Measurements from ENCODE around the gene JAKMIP2.

GRCh38 chr5:147552897-147553296 lies 229.6 kb downstream of the JAKMIP2 start:
- no peak for TF ChIP-seq EZH2 (IDR thresholded peaks at IDR 0.05; ENCODE audit: borderline replicate concordance, low read depth, low read length, poor library complexity, severe bottlenecking)
- TF ChIP-seq, protein P1, sequence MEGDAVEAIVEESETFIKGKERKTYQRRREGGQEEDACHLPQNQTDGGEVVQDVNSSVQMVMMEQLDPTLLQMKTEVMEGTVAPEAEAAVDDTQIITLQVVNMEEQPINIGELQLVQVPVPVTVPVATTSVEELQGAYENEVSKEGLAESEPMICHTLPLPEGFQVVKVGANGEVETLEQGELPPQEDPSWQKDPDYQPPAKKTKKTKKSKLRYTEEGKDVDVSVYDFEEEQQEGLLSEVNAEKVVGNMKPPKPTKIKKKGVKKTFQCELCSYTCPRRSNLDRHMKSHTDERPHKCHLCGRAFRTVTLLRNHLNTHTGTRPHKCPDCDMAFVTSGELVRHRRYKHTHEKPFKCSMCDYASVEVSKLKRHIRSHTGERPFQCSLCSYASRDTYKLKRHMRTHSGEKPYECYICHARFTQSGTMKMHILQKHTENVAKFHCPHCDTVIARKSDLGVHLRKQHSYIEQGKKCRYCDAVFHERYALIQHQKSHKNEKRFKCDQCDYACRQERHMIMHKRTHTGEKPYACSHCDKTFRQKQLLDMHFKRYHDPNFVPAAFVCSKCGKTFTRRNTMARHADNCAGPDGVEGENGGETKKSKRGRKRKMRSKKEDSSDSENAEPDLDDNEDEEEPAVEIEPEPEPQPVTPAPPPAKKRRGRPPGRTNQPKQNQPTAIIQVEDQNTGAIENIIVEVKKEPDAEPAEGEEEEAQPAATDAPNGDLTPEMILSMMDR (conservative IDR thresholded peaks at IDR 0.05; ENCODE audit: low read depth, low read length), result no peak

All from A673 (cell line).